RPMI7951 (cell line): ENCODE data around the gene GOLGA6L7. TPM values are rescaled to one million over a fixed set of nuclear protein-coding genes. Genes with fewer than 3 reads are reported as not detected.
"Not testable (repeated sequence)": the region's sequence is repeated elsewhere in the genome, so short reads cannot be mapped to it uniquely, and the experiment has no call there.

Experiments
- DNase-seq: peaks from one replicate; pipeline ENCODE4 v3.0.0-alpha.2; 2012; ENCODE audit warnings: low read depth
- total RNA-seq: library from RNA; depleted of rRNA; stranded (reverse); fragments of >200 nt; shearing (Covaris generic); gene quantifications from 2 replicates; pipeline ENCODE4 v1.2.3, GENCODE V29; 2014

The GOLGA6L7 gene
- total RNA-seq, 1 experiment from 2014 or later, result not detected

- no peak for DNase-seq
Measured at GRCh38 chr15:28884151-28884940, 35.9 kb upstream of the GOLGA6L7 start.

- peak; percentile 8 for DNase-seq
Measured at GRCh38 chr15:28881600-28881999, 33.2 kb upstream of the GOLGA6L7 start.

- DNase-seq, result peak; percentile 15
Measured at GRCh38 chr15:28881170-28881569, 32.7 kb upstream of the GOLGA6L7 start.

GRCh38 chr15:28880680-28881079, 32.2 kb upstream of the GOLGA6L7 start:
- no peak for DNase-seq

- no peak for DNase-seq
Measured at GRCh38 chr15:28879551-28879950, 31.1 kb upstream of the GOLGA6L7 start.

- no peak for DNase-seq
Measured at GRCh38 chr15:28878209-28878608, 29.8 kb upstream of the GOLGA6L7 start.

GRCh38 chr15:28876845-28877185, 28.4 kb upstream of the GOLGA6L7 start:
- DNase-seq, result no peak

GRCh38 chr15:28876131-28876844, 27.8 kb upstream of the GOLGA6L7 start:
- DNase-seq, result no peak

GRCh38 chr15:28875461-28876000, 27.1 kb upstream of the GOLGA6L7 start:
- no peak for DNase-seq

- no peak for DNase-seq
Measured at GRCh38 chr15:28873585-28874190, 25.2 kb upstream of the GOLGA6L7 start.

- DNase-seq, result no peak
Measured at GRCh38 chr15:28873006-28873405, 24.6 kb upstream of the GOLGA6L7 start.

GRCh38 chr15:28871168-28871567, 22.7 kb upstream of the GOLGA6L7 start:
- no peak for DNase-seq

- no peak for DNase-seq
Measured at GRCh38 chr15:28868744-28869345, 20.4 kb upstream of the GOLGA6L7 start.

GRCh38 chr15:28861589-28862293, 13.3 kb upstream of the GOLGA6L7 start:
- DNase-seq, result not testable (repeated sequence)

- DNase-seq, result peak; percentile 17
Measured at GRCh38 chr15:28861031-28861534, 12.6 kb upstream of the GOLGA6L7 start.

- not testable (repeated sequence) for DNase-seq
Measured at GRCh38 chr15:28854578-28854977, 6.1 kb upstream of the GOLGA6L7 start.

- DNase-seq, result not testable (repeated sequence)
Measured at GRCh38 chr15:28853654-28854053, 5.2 kb upstream of the GOLGA6L7 start.

- DNase-seq, result not testable (repeated sequence)
Measured at GRCh38 chr15:28849766-28850165, 1.3 kb upstream of the GOLGA6L7 start.

- not testable (repeated sequence) for DNase-seq
Measured at GRCh38 chr15:28849271-28849670, 827 bp upstream of the GOLGA6L7 start.

- DNase-seq, result not testable (repeated sequence)
Measured at GRCh38 chr15:28847959-28848358, 485 bp downstream of the GOLGA6L7 start.

- not testable (repeated sequence) for DNase-seq
Measured at GRCh38 chr15:28847247-28847646, 1.2 kb downstream of the GOLGA6L7 start.
